Measurements from ENCODE around the gene SELENOM.

SELENOM gene

GRCh38 chr22:31138126-31138525 lies 30.8 kb upstream of the SELENOM start:
- Mint-ChIP-seq H3K9me3 (no peaks in the 10 kb centered on the region), H3K27ac (no peak overlapping the region), H3K4me1 (no peaks in the 10 kb centered on the region), H3K4me3 (no peak overlapping the region), H3K27me3 (no peaks in the 10 kb centered on the region), H3K36me3 (no peaks in the 10 kb centered on the region)

GRCh38 chr22:31137721-31138120 lies 30.4 kb upstream of the SELENOM start:
- Mint-ChIP-seq H3K27me3 (no peaks in the 10 kb centered on the region), H3K36me3 (no peaks in the 10 kb centered on the region), H3K9me3 (no peaks in the 10 kb centered on the region), H3K4me1 (no peaks in the 10 kb centered on the region), H3K27ac (no peak overlapping the region), H3K4me3 (no peak overlapping the region)

- Mint-ChIP-seq H3K27me3 (no peaks in the 10 kb centered on the region), H3K36me3 (no peaks in the 10 kb centered on the region), H3K4me1 (no peaks in the 10 kb centered on the region), H3K27ac (no peak overlapping the region), H3K9me3 (no peaks in the 10 kb centered on the region), H3K4me3 (no peak overlapping the region)
These were observed 29.3 kb upstream of the SELENOM start for GRCh38 chr22:31136711-31137110.

GRCh38 chr22:31136155-31136554 lies 28.8 kb upstream of the SELENOM start:
- Mint-ChIP-seq H3K36me3 (no peaks in the 10 kb centered on the region), H3K4me3 (no peak overlapping the region), H3K27ac (no peak overlapping the region), H3K27me3 (no peaks in the 10 kb centered on the region), H3K9me3 (no peaks in the 10 kb centered on the region), H3K4me1 (no peaks in the 10 kb centered on the region)

GRCh38 chr22:31135706-31136105 lies 28.3 kb upstream of the SELENOM start:
- H3K27me3 Mint-ChIP-seq: no peaks in the 10 kb centered on the region
- no peak overlapping the region for H3K4me3 Mint-ChIP-seq
- no peaks in the 10 kb centered on the region for H3K4me1 Mint-ChIP-seq
- no peak overlapping the region for H3K27ac Mint-ChIP-seq
- H3K9me3 Mint-ChIP-seq: no peaks in the 10 kb centered on the region
- H3K36me3 Mint-ChIP-seq: no peaks in the 10 kb centered on the region

GRCh38 chr22:31134688-31135087 lies 27.3 kb upstream of the SELENOM start:
- no peaks in the 10 kb centered on the region for H3K27me3 Mint-ChIP-seq
- H3K27ac Mint-ChIP-seq: no peak overlapping the region
- H3K4me3 Mint-ChIP-seq: no peak overlapping the region
- no peaks in the 10 kb centered on the region for H3K4me1 Mint-ChIP-seq
- no peaks in the 10 kb centered on the region for H3K36me3 Mint-ChIP-seq
- H3K9me3 Mint-ChIP-seq: no peaks in the 10 kb centered on the region

GRCh38 chr22:31133911-31134310 lies 26.5 kb upstream of the SELENOM start:
- Mint-ChIP-seq H3K27me3 (no peaks in the 10 kb centered on the region), H3K9me3 (no peaks in the 10 kb centered on the region), H3K4me3 (no peak overlapping the region), H3K4me1 (no peaks in the 10 kb centered on the region), H3K27ac (no peak overlapping the region), H3K36me3 (no peaks in the 10 kb centered on the region)

- Mint-ChIP-seq H3K27ac (no peak overlapping the region), H3K4me1 (no peaks in the 10 kb centered on the region), H3K9me3 (no peaks in the 10 kb centered on the region), H3K36me3 (no peaks in the 10 kb centered on the region), H3K4me3 (no peak overlapping the region), H3K27me3 (no peaks in the 10 kb centered on the region)
These were observed 23.5 kb upstream of the SELENOM start for GRCh38 chr22:31130873-31131272.

GRCh38 chr22:31128156-31128555 lies 20.8 kb upstream of the SELENOM start:
- Mint-ChIP-seq H3K27me3 (no peaks in the 10 kb centered on the region), H3K9me3 (no peaks in the 10 kb centered on the region), H3K4me1 (no peaks in the 10 kb centered on the region), H3K27ac (no peak overlapping the region), H3K4me3 (no peak overlapping the region), H3K36me3 (no peaks in the 10 kb centered on the region)

GRCh38 chr22:31127181-31127772 lies 19.9 kb upstream of the SELENOM start:
- H3K4me1 Mint-ChIP-seq: no peaks in the 10 kb centered on the region
- H3K27ac Mint-ChIP-seq: no peak overlapping the region
- no peak overlapping the region for H3K4me3 Mint-ChIP-seq
- H3K9me3 Mint-ChIP-seq: no peaks in the 10 kb centered on the region
- no peaks in the 10 kb centered on the region for H3K36me3 Mint-ChIP-seq
- H3K27me3 Mint-ChIP-seq: no peaks in the 10 kb centered on the region

GRCh38 chr22:31126869-31127175 lies 19.5 kb upstream of the SELENOM start:
- Mint-ChIP-seq H3K4me3 (no peak overlapping the region), H3K27me3 (no peaks in the 10 kb centered on the region), H3K36me3 (no peaks in the 10 kb centered on the region), H3K4me1 (no peaks in the 10 kb centered on the region), H3K9me3 (no peaks in the 10 kb centered on the region), H3K27ac (no peak overlapping the region)

GRCh38 chr22:31126128-31126868 lies 18.9 kb upstream of the SELENOM start:
- H3K27me3 Mint-ChIP-seq: no peaks in the 10 kb centered on the region
- no peak overlapping the region for H3K27ac Mint-ChIP-seq
- H3K4me1 Mint-ChIP-seq: no peaks in the 10 kb centered on the region
- H3K36me3 Mint-ChIP-seq: no peaks in the 10 kb centered on the region
- H3K9me3 Mint-ChIP-seq: no peaks in the 10 kb centered on the region
- H3K4me3 Mint-ChIP-seq: no peak overlapping the region

GRCh38 chr22:31125521-31126117 lies 18.3 kb upstream of the SELENOM start:
- Mint-ChIP-seq H3K4me3 (no peak overlapping the region), H3K27me3 (no peaks in the 10 kb centered on the region), H3K4me1 (no peaks in the 10 kb centered on the region), H3K36me3 (no peaks in the 10 kb centered on the region), H3K27ac (no peak overlapping the region), H3K9me3 (no peaks in the 10 kb centered on the region)

- H3K4me1 Mint-ChIP-seq: no peaks in the 10 kb centered on the region
- H3K27me3 Mint-ChIP-seq: no peaks in the 10 kb centered on the region
- H3K4me3 Mint-ChIP-seq: no peak overlapping the region
- no peak overlapping the region for H3K27ac Mint-ChIP-seq
- no peaks in the 10 kb centered on the region for H3K9me3 Mint-ChIP-seq
- H3K36me3 Mint-ChIP-seq: no peaks in the 10 kb centered on the region
These were observed 17.6 kb upstream of the SELENOM start for GRCh38 chr22:31124811-31125465.

- no peaks in the 10 kb centered on the region for H3K9me3 Mint-ChIP-seq
- no peaks in the 10 kb centered on the region for H3K27me3 Mint-ChIP-seq
- H3K4me1 Mint-ChIP-seq: no peaks in the 10 kb centered on the region
- no peak overlapping the region for H3K4me3 Mint-ChIP-seq
- H3K27ac Mint-ChIP-seq: no peak overlapping the region
- H3K36me3 Mint-ChIP-seq: no peaks in the 10 kb centered on the region
These were observed 16.9 kb upstream of the SELENOM start for GRCh38 chr22:31124290-31124689.

GRCh38 chr22:31123292-31123602 lies 15.9 kb upstream of the SELENOM start:
- Mint-ChIP-seq H3K36me3 (no peaks in the 10 kb centered on the region), H3K4me3 (no peak overlapping the region), H3K9me3 (no peaks in the 10 kb centered on the region), H3K27me3 (no peaks in the 10 kb centered on the region), H3K27ac (no peak overlapping the region), H3K4me1 (no peaks in the 10 kb centered on the region)
